Liver (tissue), 9 donors: ENCODE data around the gene FTO. TPM values are rescaled to one million over a fixed set of nuclear protein-coding genes. Genes with fewer than 3 reads are reported as not detected.

Experiments
- DNase-seq: peaks from one replicate; pipeline ENCODE4 v3.0.0-alpha.2; 2017; ENCODE audit warnings: low spot score
- H3K27ac ChIP-seq, 2 donors: one replicate each; pipeline ENCODE4 v1.7.0; 2013; ENCODE audit warnings: inconsistent platforms in 2 of 2, low read length in 2 of 2, control low read depth in 1 of 2, low read depth in 1 of 2, mild to moderate bottlenecking in 1 of 2
- H3K27me3 ChIP-seq, 4 donors: one replicate each; pipeline versions ENCODE4 v1.6.1 to v1.7.0; 2013; ENCODE audit warnings: low read length in 3 of 4, inconsistent platforms in 1 of 4, mild to moderate bottlenecking in 1 of 4, moderate library complexity in 1 of 4; ENCODE audit not compliant: control insufficient read depth in 4 of 4, insufficient read depth in 4 of 4
- H3K36me3 ChIP-seq, 4 donors: one replicate each; pipeline versions ENCODE4 v1.6.1 to v1.7.0; 2013; ENCODE audit warnings: low read length in 3 of 4, mild to moderate bottlenecking in 3 of 4, low read depth in 1 of 4, moderate library complexity in 1 of 4; ENCODE audit not compliant: control insufficient read depth in 4 of 4, insufficient read depth in 3 of 4
- H3K4me1 ChIP-seq, 4 donors: one replicate each; pipeline versions ENCODE4 v1.6.1 to v1.7.0; 2013; ENCODE audit warnings: low read length in 3 of 4, mild to moderate bottlenecking in 3 of 4, moderate library complexity in 1 of 4; ENCODE audit not compliant: control insufficient read depth in 4 of 4, insufficient read depth in 4 of 4
- H3K4me3 ChIP-seq, 3 donors: one replicate each; pipeline versions ENCODE4 v1.6.1 to v1.7.0; 2013; ENCODE audit warnings: low read length in 3 of 3, control low read depth in 1 of 3, low read depth in 1 of 3, mild to moderate bottlenecking in 1 of 3
- H3K9ac ChIP-seq, 2 donors: one replicate each; pipeline ENCODE4 v1.7.0; 2013; ENCODE audit warnings: low read length in 2 of 2, mild to moderate bottlenecking in 2 of 2, moderate library complexity in 2 of 2, control low read depth in 1 of 2, low read depth in 1 of 2
- H3K9me3 ChIP-seq, 4 donors: one replicate each; pipeline versions ENCODE4 v1.6.1 to v1.7.0; 2013; ENCODE audit warnings: low read length in 3 of 4; ENCODE audit not compliant: control insufficient read depth in 4 of 4
- EGR1 ChIP-seq, 2 donors: IDR thresholded peaks; 2 replicates each; pipeline ENCODE4 v1.6.1; 2016 to 2018; ENCODE audit warnings: antibody characterized with exemption in 2 of 2, low read depth in 2 of 2
- FOXA1 ChIP-seq: IDR thresholded peaks from 2 replicates; pipeline ENCODE4 v1.6.1; 2016; ENCODE audit warnings: antibody characterized with exemption
- GABPA ChIP-seq, 2 donors: IDR thresholded peaks in 1 of 2; conservative IDR thresholded peaks in 1 of 2; 2 replicates each; pipeline ENCODE4 v1.6.1; 2016; ENCODE audit warnings: antibody characterized with exemption in 2 of 2, mild to moderate bottlenecking in 1 of 2, moderate library complexity in 1 of 2
- HNF4A ChIP-seq, 2 donors: conservative IDR thresholded peaks; 2 replicates each; pipeline ENCODE4 v1.6.1; 2016; ENCODE audit warnings: antibody characterized with exemption in 2 of 2, mild to moderate bottlenecking in 2 of 2
- JUND ChIP-seq, 2 donors: IDR thresholded peaks; 2 replicates each; pipeline ENCODE4 v1.6.1; 2016; ENCODE audit warnings: antibody characterized with exemption in 2 of 2
- NR2F2 ChIP-seq: IDR thresholded peaks from 2 replicates; pipeline ENCODE4 v1.6.1; 2016; ENCODE audit warnings: antibody characterized with exemption
- RAD21 ChIP-seq, 2 donors: IDR thresholded peaks; 2 replicates each; pipeline ENCODE4 v1.6.1; 2016; ENCODE audit warnings: antibody characterized with exemption in 2 of 2, mild to moderate bottlenecking in 2 of 2
- SP1 ChIP-seq: IDR thresholded peaks from 2 replicates; pipeline ENCODE4 v1.6.1; 2018; ENCODE audit warnings: antibody characterized with exemption, mild to moderate bottlenecking
- TAF1 ChIP-seq: conservative IDR thresholded peaks from 2 replicates; pipeline ENCODE4 v1.6.1; 2016; ENCODE audit warnings: antibody characterized with exemption, mild to moderate bottlenecking
- WGBS: extraction: QIAGEN DNeasy Blood & Tissue Kit; methylation state at CpG from one replicate; pipeline ENCODE4 v1.1.7; 2013; 5-methylcytosine and 5-hydroxymethylcytosine counted together
- polyA plus RNA-seq, 2 donors: library from polyadenylated mRNA; stranded (reverse) in 1 of 2; unstranded in 1 of 2; fragments of 200-250 nt in 1 of 2; fragments of >200 nt in 1 of 2; fragmentation: Nextera tagmentation in 1 of 2; extraction: Ambion mirVana in 1 of 2; gene quantifications; one replicate each; pipeline versions ENCODE4 v1.2.1 to v1.2.3, GENCODE V29; 2013 to 2015
- total RNA-seq, 2 donors: library from RNA; depleted of rRNA; stranded (reverse); fragments of >200 nt; gene quantifications; one replicate each; pipeline ENCODE4 v1.2.3, GENCODE V29; 2014
- TF ChIP-seq, protein P1 (sequence below): fragments of 150-350 bp; IDR thresholded peaks from 2 replicates; pipeline ENCODE4 v1.5.1; 2017; ENCODE audit warnings: improper control_type of control experiment, low read depth, low read length; ENCODE audit not compliant: missing input control
- TF ChIP-seq, protein P2 (sequence below): IDR thresholded peaks from 2 replicates; pipeline ENCODE4 v1.6.1; 2016; ENCODE audit warnings: antibody characterized with exemption, mild to moderate bottlenecking
- TF ChIP-seq, protein P3 (sequence below): IDR thresholded peaks from 2 replicates; pipeline ENCODE4 v1.6.1; 2016; ENCODE audit warnings: antibody characterized with exemption
- TF ChIP-seq, protein P4 (sequence below): IDR thresholded peaks from 2 replicates; pipeline ENCODE4 v1.6.1; 2016; ENCODE audit warnings: antibody characterized with exemption
- donor health status: healthy.
- donor health status: healthy.
- donor health status: healthy.
- donor health status: healthy.
- donor health status: healthy.

The FTO gene
- total and polyA plus RNA-seq, 4 donors, result 12.0 to 54.2 (median 24.6) TPM

DNA sequence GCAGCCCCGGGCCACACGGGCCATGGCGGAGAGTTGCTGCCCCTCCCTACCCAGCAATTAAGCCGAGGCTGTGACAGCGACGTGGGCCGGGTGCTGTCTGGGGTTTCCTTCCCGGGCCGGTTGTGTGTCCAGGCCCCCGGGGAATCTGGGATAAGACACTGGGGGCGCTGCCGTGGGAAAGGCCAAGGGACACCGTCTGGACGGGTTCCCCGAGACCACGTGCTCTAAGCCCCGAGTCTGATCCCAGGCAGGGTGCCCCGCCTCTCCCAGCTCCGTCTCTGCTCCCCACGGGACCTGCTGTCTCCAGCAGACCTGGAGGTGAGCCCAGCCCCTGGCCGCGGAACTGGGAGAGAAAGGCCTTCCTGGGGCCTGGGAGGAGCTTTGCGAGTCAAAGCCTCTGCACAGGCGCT is 490.4 kb downstream of the FTO start:
- no peaks in the 10 kb centered on the region for H3K27me3 ChIP-seq
- no peak overlapping the region for H3K4me3 ChIP-seq
- DNase-seq, result no peak
- H3K9me3 ChIP-seq, result peaks cover 0 to 4% (median 0%) of the 10 kb centered on the region in 4 donors
- no peak overlapping the region for H3K9ac ChIP-seq
- H3K36me3 ChIP-seq, result no peaks in the 10 kb centered on the region
- no peak for TF ChIP-seq RAD21 (IDR thresholded peaks at IDR 0.05)
- TF ChIP-seq, protein P1, sequence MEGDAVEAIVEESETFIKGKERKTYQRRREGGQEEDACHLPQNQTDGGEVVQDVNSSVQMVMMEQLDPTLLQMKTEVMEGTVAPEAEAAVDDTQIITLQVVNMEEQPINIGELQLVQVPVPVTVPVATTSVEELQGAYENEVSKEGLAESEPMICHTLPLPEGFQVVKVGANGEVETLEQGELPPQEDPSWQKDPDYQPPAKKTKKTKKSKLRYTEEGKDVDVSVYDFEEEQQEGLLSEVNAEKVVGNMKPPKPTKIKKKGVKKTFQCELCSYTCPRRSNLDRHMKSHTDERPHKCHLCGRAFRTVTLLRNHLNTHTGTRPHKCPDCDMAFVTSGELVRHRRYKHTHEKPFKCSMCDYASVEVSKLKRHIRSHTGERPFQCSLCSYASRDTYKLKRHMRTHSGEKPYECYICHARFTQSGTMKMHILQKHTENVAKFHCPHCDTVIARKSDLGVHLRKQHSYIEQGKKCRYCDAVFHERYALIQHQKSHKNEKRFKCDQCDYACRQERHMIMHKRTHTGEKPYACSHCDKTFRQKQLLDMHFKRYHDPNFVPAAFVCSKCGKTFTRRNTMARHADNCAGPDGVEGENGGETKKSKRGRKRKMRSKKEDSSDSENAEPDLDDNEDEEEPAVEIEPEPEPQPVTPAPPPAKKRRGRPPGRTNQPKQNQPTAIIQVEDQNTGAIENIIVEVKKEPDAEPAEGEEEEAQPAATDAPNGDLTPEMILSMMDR, result no peak
- TF ChIP-seq SP1, result no peak
- peak overlapping the region in 1 of 2 donors; percentile 31 for H3K27ac ChIP-seq
- peaks cover 0 to 5% (median 0%) of the 10 kb centered on the region in 4 donors for H3K4me1 ChIP-seq
- 80% methylated on average over 24 of the region's 24 CpGs for WGBS

DNA sequence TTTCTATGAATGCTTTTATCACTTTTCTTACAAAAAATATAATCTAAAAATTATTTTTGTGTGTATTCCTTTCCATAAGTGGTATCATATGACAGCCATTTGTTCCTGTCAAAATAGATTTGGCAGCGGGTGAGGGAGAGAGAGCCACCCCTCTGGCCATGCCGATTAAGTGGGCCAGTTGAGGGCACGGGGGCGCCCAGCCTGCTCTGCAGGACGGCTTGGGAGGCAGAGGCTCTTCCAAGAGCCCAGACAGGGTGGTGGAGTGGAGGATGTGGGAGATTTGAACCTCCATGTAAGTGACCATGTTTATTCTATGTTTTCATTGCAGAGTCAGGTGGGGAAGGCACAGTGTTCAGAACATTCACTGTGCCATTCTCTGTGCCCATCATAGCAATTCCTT is 493.8 kb downstream of the FTO start:
- Histone ChIP-seq H3K4me3 (no peak overlapping the region), H3K4me1 (peaks cover 0 to 5% (median 0%) of the 10 kb centered on the region in 4 donors), H3K27ac (no peak overlapping the region), H3K9ac (no peak overlapping the region), H3K27me3 (no peaks in the 10 kb centered on the region), H3K36me3 (no peaks in the 10 kb centered on the region), H3K9me3 (no peaks in the 10 kb centered on the region)
- DNase-seq, result no peak
- no peak for TF ChIP-seq HNF4A (conservative IDR thresholded peaks at IDR 0.05)
- TF ChIP-seq EGR1 (IDR thresholded peaks at IDR 0.05; ENCODE audit: low read depth in 2 of 2), result no peak
- TF ChIP-seq JUND (IDR thresholded peaks at IDR 0.05), result no peak
- TF ChIP-seq TAF1, result no peak
- TF ChIP-seq, protein P2, sequence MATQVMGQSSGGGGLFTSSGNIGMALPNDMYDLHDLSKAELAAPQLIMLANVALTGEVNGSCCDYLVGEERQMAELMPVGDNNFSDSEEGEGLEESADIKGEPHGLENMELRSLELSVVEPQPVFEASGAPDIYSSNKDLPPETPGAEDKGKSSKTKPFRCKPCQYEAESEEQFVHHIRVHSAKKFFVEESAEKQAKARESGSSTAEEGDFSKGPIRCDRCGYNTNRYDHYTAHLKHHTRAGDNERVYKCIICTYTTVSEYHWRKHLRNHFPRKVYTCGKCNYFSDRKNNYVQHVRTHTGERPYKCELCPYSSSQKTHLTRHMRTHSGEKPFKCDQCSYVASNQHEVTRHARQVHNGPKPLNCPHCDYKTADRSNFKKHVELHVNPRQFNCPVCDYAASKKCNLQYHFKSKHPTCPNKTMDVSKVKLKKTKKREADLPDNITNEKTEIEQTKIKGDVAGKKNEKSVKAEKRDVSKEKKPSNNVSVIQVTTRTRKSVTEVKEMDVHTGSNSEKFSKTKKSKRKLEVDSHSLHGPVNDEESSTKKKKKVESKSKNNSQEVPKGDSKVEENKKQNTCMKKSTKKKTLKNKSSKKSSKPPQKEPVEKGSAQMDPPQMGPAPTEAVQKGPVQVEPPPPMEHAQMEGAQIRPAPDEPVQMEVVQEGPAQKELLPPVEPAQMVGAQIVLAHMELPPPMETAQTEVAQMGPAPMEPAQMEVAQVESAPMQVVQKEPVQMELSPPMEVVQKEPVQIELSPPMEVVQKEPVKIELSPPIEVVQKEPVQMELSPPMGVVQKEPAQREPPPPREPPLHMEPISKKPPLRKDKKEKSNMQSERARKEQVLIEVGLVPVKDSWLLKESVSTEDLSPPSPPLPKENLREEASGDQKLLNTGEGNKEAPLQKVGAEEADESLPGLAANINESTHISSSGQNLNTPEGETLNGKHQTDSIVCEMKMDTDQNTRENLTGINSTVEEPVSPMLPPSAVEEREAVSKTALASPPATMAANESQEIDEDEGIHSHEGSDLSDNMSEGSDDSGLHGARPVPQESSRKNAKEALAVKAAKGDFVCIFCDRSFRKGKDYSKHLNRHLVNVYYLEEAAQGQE, result no peak
- TF ChIP-seq, protein P3, sequence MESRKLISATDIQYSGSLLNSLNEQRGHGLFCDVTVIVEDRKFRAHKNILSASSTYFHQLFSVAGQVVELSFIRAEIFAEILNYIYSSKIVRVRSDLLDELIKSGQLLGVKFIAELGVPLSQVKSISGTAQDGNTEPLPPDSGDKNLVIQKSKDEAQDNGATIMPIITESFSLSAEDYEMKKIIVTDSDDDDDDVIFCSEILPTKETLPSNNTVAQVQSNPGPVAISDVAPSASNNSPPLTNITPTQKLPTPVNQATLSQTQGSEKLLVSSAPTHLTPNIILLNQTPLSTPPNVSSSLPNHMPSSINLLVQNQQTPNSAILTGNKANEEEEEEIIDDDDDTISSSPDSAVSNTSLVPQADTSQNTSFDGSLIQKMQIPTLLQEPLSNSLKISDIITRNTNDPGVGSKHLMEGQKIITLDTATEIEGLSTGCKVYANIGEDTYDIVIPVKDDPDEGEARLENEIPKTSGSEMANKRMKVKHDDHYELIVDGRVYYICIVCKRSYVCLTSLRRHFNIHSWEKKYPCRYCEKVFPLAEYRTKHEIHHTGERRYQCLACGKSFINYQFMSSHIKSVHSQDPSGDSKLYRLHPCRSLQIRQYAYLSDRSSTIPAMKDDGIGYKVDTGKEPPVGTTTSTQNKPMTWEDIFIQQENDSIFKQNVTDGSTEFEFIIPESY, result no peak
- TF ChIP-seq, protein P4, sequence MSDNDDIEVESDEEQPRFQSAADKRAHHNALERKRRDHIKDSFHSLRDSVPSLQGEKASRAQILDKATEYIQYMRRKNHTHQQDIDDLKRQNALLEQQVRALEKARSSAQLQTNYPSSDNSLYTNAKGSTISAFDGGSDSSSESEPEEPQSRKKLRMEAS, result no peak
- no peak for TF ChIP-seq RAD21 (IDR thresholded peaks at IDR 0.05)
- no peak for TF ChIP-seq NR2F2
- no peak for TF ChIP-seq GABPA (IDR thresholded peaks at IDR 0.05 in 1 of 2, conservative IDR thresholded peaks at IDR 0.05 in 1 of 2)
- TF ChIP-seq FOXA1, result no peak
- WGBS, result 83% methylated on average over 5 of the region's 5 CpGs
